ENCODE measurements around the gene ITPA.

GRCh38 chr20:3222635-3223600 is 13.6 kb downstream of the ITPA start:
- TF ChIP-seq MTA3 (IDR thresholded peaks at IDR 0.05; ENCODE audit: borderline replicate concordance, low read length): no peak
- TF ChIP-seq CTCF (IDR thresholded peaks at IDR 0.05 in 2 of 3, conservative IDR thresholded peaks at IDR 0.05 in 1 of 3; ENCODE audit: control insufficient read depth in 2 of 3, extremely low read depth in 1 of 3, insufficient read depth in 1 of 3, low read depth in 3 of 3, low read length in 3 of 3): no peak
- TF ChIP-seq BACH1 (IDR thresholded peaks at IDR 0.05; ENCODE audit: borderline replicate concordance): no peak
- no peak for TF ChIP-seq ZNF274 (IDR thresholded peaks at IDR 0.05; ENCODE audit: insufficient read depth, insufficient read length)
- TF ChIP-seq HDGF (IDR thresholded peaks at IDR 0.05): no peak
- no peak for TF ChIP-seq BCL11A (IDR thresholded peaks at IDR 0.05; ENCODE audit: low read depth, low read length)
- TF ChIP-seq SRF (IDR thresholded peaks at IDR 0.05; ENCODE audit: low read depth in 2 of 2, low read length in 2 of 2): no peak
- no peak for TF ChIP-seq POLR2A (IDR thresholded peaks at IDR 0.05; ENCODE audit: low read depth, low read length)
- TF ChIP-seq EZH2 (IDR thresholded peaks at IDR 0.05; ENCODE audit: borderline replicate concordance, control insufficient read depth, low read depth, low read length): no peak
- TF ChIP-seq YY1 (IDR thresholded peaks at IDR 0.05; ENCODE audit: low read depth, low read length): no peak
- no peak for TF ChIP-seq POLR2AphosphoS5 (IDR thresholded peaks at IDR 0.05; ENCODE audit: low read length)
